Hepatocyte (in vitro differentiated cells): ENCODE measurements around the gene GIMAP2.

Experiments
- EZH2 ChIP-seq: fragments of 200-600 bp; sonication (generic); IDR thresholded peaks from 2 replicates; pipeline ENCODE4 v1.6.1; 2016; ENCODE audit warnings: antibody characterized with exemption, mild to moderate bottlenecking, borderline replicate concordance
- EZH2phosphoT487 ChIP-seq: fragments of 200-600 bp; sonication (generic); IDR thresholded peaks from one replicate; pipeline ENCODE4 v1.6.1; 2018; ENCODE audit warnings: antibody characterized with exemption, mild to moderate bottlenecking, low read depth, moderate library complexity; ENCODE audit not compliant: unreplicated experiment, severe bottlenecking
- TF ChIP-seq, protein P1 (sequence below): fragments of 200-600 bp; sonication (generic); IDR thresholded peaks from 2 replicates; pipeline ENCODE4 v1.5.1; 2016; ENCODE audit warnings: antibody characterized with exemption, mild to moderate bottlenecking; ENCODE audit not compliant: poor library complexity

DNA sequence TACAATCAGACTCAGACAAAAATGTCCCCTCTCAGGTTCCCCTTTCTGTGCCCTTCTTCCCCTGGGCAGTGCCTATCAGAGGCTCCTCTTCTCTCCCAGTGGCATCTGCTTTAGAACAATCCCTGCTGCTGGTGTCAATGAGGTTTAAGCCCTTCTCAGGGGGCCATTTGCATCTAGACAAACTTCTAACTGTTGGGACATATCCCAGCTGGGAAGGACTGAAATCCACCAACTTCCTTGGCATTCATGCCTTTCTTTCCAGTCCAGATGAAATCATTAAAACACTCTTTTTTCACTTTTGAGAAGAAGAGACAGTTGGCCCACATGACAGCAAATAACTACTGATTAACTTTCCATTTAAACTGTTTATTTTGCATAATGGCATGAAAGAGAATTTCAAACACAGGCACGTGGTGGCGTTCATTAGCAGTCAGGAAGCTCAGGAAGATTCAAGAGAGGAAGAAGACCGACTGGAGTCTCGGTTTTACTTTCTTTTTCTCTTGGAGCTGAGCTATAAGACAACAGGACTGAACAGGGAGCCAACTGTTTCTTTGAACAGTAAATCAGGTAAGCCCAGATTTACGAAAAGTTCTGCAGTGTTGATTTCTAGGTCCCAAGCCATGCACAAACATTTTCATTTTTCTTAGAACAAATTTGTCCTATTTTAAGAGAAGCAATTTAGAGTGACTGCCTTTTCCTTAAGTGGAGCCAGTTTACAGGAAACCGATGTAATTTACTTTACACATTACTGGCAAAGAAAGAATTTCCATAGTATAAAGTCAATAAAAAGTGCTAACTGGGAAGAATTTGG lies at the start of gene GIMAP2:
- TF ChIP-seq EZH2 (no peak), EZH2phosphoT487 (no peak)
- TF ChIP-seq, protein P1, sequence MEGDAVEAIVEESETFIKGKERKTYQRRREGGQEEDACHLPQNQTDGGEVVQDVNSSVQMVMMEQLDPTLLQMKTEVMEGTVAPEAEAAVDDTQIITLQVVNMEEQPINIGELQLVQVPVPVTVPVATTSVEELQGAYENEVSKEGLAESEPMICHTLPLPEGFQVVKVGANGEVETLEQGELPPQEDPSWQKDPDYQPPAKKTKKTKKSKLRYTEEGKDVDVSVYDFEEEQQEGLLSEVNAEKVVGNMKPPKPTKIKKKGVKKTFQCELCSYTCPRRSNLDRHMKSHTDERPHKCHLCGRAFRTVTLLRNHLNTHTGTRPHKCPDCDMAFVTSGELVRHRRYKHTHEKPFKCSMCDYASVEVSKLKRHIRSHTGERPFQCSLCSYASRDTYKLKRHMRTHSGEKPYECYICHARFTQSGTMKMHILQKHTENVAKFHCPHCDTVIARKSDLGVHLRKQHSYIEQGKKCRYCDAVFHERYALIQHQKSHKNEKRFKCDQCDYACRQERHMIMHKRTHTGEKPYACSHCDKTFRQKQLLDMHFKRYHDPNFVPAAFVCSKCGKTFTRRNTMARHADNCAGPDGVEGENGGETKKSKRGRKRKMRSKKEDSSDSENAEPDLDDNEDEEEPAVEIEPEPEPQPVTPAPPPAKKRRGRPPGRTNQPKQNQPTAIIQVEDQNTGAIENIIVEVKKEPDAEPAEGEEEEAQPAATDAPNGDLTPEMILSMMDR, result no peak
